Tongue (tissue), 2 donors: ENCODE results near the gene SNX9. TPM values are rescaled to one million over a fixed set of nuclear protein-coding genes. Genes with fewer than 3 reads are reported as not detected.

ENCODE experiments used
- DNase-seq: peaks from one replicate; pipeline ENCODE4 v3.0.0-alpha.2; 2015
- total RNA-seq: library from RNA; depleted of rRNA; stranded (reverse); fragments of >200 nt; gene quantifications from one replicate; pipeline ENCODE4 v1.2.3, GENCODE V29; 2014

The SNX9 gene
- total RNA-seq, 1 donor from 2014 or later, result 40.7 TPM

- no peak for DNase-seq
Measured at GRCh38 chr6:157859775-157860504, 36.9 kb downstream of the SNX9 start.

- no peak for DNase-seq
Measured at GRCh38 chr6:157860505-157860991, 37.5 kb downstream of the SNX9 start.

- no peak for DNase-seq
Measured at GRCh38 chr6:157861184-157861583, 38.1 kb downstream of the SNX9 start.

GRCh38 chr6:157861814-157862213 lies 38.8 kb downstream of the SNX9 start:
- no peak for DNase-seq

- no peak for DNase-seq
Measured at GRCh38 chr6:157862706-157863105, 39.7 kb downstream of the SNX9 start.

- peak; percentile 24 for DNase-seq
Measured at GRCh38 chr6:157864185-157864761, 41.2 kb downstream of the SNX9 start.

GRCh38 chr6:157865249-157865648 lies 42.2 kb downstream of the SNX9 start:
- DNase-seq, result no peak

GRCh38 chr6:157867155-157867559 lies 44.1 kb downstream of the SNX9 start:
- no peak for DNase-seq

GRCh38 chr6:157867981-157868380 lies 44.9 kb downstream of the SNX9 start:
- no peak for DNase-seq

GRCh38 chr6:157868835-157869234 lies 45.8 kb downstream of the SNX9 start:
- no peak for DNase-seq

GRCh38 chr6:157869673-157870302 lies 46.7 kb downstream of the SNX9 start:
- DNase-seq, result no peak

- DNase-seq, result peak; percentile 72
Measured at GRCh38 chr6:157873735-157874344, 50.8 kb downstream of the SNX9 start.

- DNase-seq, result no peak
Measured at GRCh38 chr6:157877149-157877548, 54.1 kb downstream of the SNX9 start.

GRCh38 chr6:157877573-157878438 lies 54.8 kb downstream of the SNX9 start:
- no peak for DNase-seq

GRCh38 chr6:157879034-157879872 lies 56.2 kb downstream of the SNX9 start:
- no peak for DNase-seq

GRCh38 chr6:157879873-157880254 lies 56.8 kb downstream of the SNX9 start:
- DNase-seq, result no peak

- DNase-seq, result no peak
Measured at GRCh38 chr6:157880534-157880933, 57.5 kb downstream of the SNX9 start.

GRCh38 chr6:157881342-157881741 lies 58.3 kb downstream of the SNX9 start:
- DNase-seq, result no peak

- no peak for DNase-seq
Measured at GRCh38 chr6:157884756-157885155, 61.7 kb downstream of the SNX9 start.

- no peak for DNase-seq
Measured at GRCh38 chr6:157885211-157885788, 62.3 kb downstream of the SNX9 start.

- no peak for DNase-seq
Measured at GRCh38 chr6:157885876-157886275, 62.8 kb downstream of the SNX9 start.
